H9 (cell line): Measurements from ENCODE around the gene SEC22C. TPM values are rescaled to one million over a fixed set of nuclear protein-coding genes. Genes with fewer than 3 reads are reported as not detected.

Source experiments
- DNase-seq: peaks from one replicate; pipeline ENCODE4 v3.0.0-alpha.2; 2017
- H2AFZ ChIP-seq: one replicate; pipeline ENCODE4 v1.6.1; 2013; ENCODE audit warnings: mild to moderate bottlenecking, low read length, control low read depth, moderate library complexity
- H2AK5ac ChIP-seq: 2 replicates; pipeline ENCODE4 v1.6.1; 2013; ENCODE audit warnings: low read length, control low read depth, mixed read lengths; ENCODE audit not compliant: insufficient read length
- H2BK120ac ChIP-seq: one replicate; pipeline ENCODE4 v1.6.1; 2013; ENCODE audit warnings: low read depth, mild to moderate bottlenecking, low read length, control low read depth, inconsistent platforms; ENCODE audit not compliant: poor library complexity, severe bottlenecking
- H2BK12ac ChIP-seq: 2 replicates; pipeline ENCODE4 v1.6.1; 2013; ENCODE audit warnings: low read length, control low read depth, mixed read lengths, low read depth; ENCODE audit not compliant: insufficient read length
- H2BK15ac ChIP-seq: 2 replicates; pipeline ENCODE4 v1.6.1; 2013; ENCODE audit warnings: low read depth, low read length, control low read depth
- H2BK20ac ChIP-seq: one replicate; pipeline ENCODE4 v1.6.1; 2013; ENCODE audit warnings: low read depth, mild to moderate bottlenecking, low read length, control low read depth, inconsistent platforms; ENCODE audit not compliant: poor library complexity, severe bottlenecking
- H2BK5ac ChIP-seq: 2 replicates; pipeline ENCODE4 v1.6.1; 2013; ENCODE audit warnings: low read length, control low read depth, mixed read lengths; ENCODE audit not compliant: insufficient read length
- H3K14ac ChIP-seq: 2 replicates; pipeline ENCODE4 v1.6.1; 2013; ENCODE audit warnings: low read length, control low read depth; ENCODE audit not compliant: insufficient read depth
- H3K18ac ChIP-seq: 2 replicates; pipeline ENCODE4 v1.6.1; 2013; ENCODE audit warnings: low read depth, mild to moderate bottlenecking, mixed read lengths, low read length, control low read depth; ENCODE audit not compliant: insufficient read length
- H3K23ac ChIP-seq: 2 replicates; pipeline ENCODE4 v1.6.1; 2013; ENCODE audit warnings: low read length, control low read depth, mixed read lengths, low read depth; ENCODE audit not compliant: insufficient read length
- H3K23me2 ChIP-seq: 2 replicates; pipeline ENCODE4 v1.6.1; 2013; ENCODE audit warnings: low read depth, mild to moderate bottlenecking, mixed read lengths, low read length, control low read depth; ENCODE audit not compliant: insufficient read length, poor library complexity, severe bottlenecking
- H3K27ac ChIP-seq: 2 replicates; pipeline ENCODE4 v1.5.1; 2013; ENCODE audit warnings: low read length, control low read depth, mixed read lengths, low read depth; ENCODE audit not compliant: insufficient read length
- H3K27me3 ChIP-seq: 2 replicates; pipeline ENCODE4 v1.6.1; 2013; ENCODE audit warnings: low read length, control low read depth, inconsistent platforms; ENCODE audit not compliant: insufficient read depth
- H3K4ac ChIP-seq: 2 replicates; pipeline ENCODE4 v1.6.1; 2013; ENCODE audit warnings: low read depth, mild to moderate bottlenecking, control low read depth, inconsistent platforms, low read length, moderate library complexity
- H3K4me1 ChIP-seq: 2 replicates; pipeline ENCODE4 v1.6.1; 2013; ENCODE audit warnings: low read length, control low read depth, inconsistent platforms; ENCODE audit not compliant: insufficient read depth
- H3K4me2 ChIP-seq: 2 replicates; pipeline ENCODE4 v1.6.1; 2013; ENCODE audit warnings: low read length, control low read depth, mixed read lengths; ENCODE audit not compliant: insufficient read length, insufficient read depth
- H3K56ac ChIP-seq: 2 replicates; pipeline ENCODE4 v1.6.1; 2013; ENCODE audit warnings: low read depth, mild to moderate bottlenecking, mixed read lengths, low read length, control low read depth; ENCODE audit not compliant: insufficient read length
- H3K79me1 ChIP-seq: 2 replicates; pipeline ENCODE4 v1.6.1; 2013; ENCODE audit warnings: low read depth, mild to moderate bottlenecking, moderate library complexity, low read length, control low read depth, inconsistent platforms; ENCODE audit not compliant: insufficient read depth, poor library complexity, severe bottlenecking
- H3K79me2 ChIP-seq: 2 replicates; pipeline ENCODE4 v1.6.1; 2013; ENCODE audit warnings: low read length, control low read depth, inconsistent platforms; ENCODE audit not compliant: insufficient read depth
- H3K9ac ChIP-seq: 2 replicates; pipeline ENCODE4 v1.6.1; 2013; ENCODE audit warnings: low read length, control low read depth, mixed read lengths; ENCODE audit not compliant: insufficient read length; ENCODE audit errors: extremely low read depth
- H3K9me3 ChIP-seq: one replicate; pipeline ENCODE4 v1.6.1; 2013; ENCODE audit warnings: low read depth, low read length, inconsistent platforms; ENCODE audit not compliant: control insufficient read depth
- H3T11ph ChIP-seq: one replicate; pipeline ENCODE4 v1.6.1; 2013; ENCODE audit warnings: mild to moderate bottlenecking, low read length, control low read depth, inconsistent platforms
- H4K20me1 ChIP-seq: one replicate; pipeline ENCODE4 v1.6.1; 2013; ENCODE audit not compliant: control insufficient read depth, insufficient read length, insufficient read depth
- H4K5ac ChIP-seq: 2 replicates; pipeline ENCODE4 v1.6.1; 2013; ENCODE audit warnings: low read depth, mild to moderate bottlenecking, mixed read lengths, low read length, control low read depth; ENCODE audit not compliant: insufficient read length
- H4K8ac ChIP-seq: replicated peaks from 2 replicates; pipeline ENCODE4 v1.6.1; 2013; ENCODE audit warnings: low read length, control low read depth, mixed read lengths, low read depth; ENCODE audit not compliant: insufficient read length
- H4K91ac ChIP-seq: 2 replicates; pipeline ENCODE4 v1.6.1; 2013; ENCODE audit warnings: low read depth, mild to moderate bottlenecking, moderate library complexity, mixed read lengths, low read length, control low read depth; ENCODE audit not compliant: insufficient read length
- H3K27ac Mint-ChIP-seq, 3 experiments: 2 replicates in 2 of 3; 3 replicates in 1 of 3; pipeline ENCODE4 v1.8.0; 2020 to 2021; ENCODE audit warnings: mixed read lengths in 3 of 3, mild to moderate bottlenecking in 1 of 3, moderate library complexity in 1 of 3
- H3K27me3 Mint-ChIP-seq: 2 replicates; pipeline ENCODE4 v1.8.0; 2021; ENCODE audit warnings: low read depth, mild to moderate bottlenecking, moderate library complexity, mixed read lengths
- H3K36me3 Mint-ChIP-seq, 3 experiments: 2 replicates in 2 of 3; 3 replicates in 1 of 3; pipeline ENCODE4 v1.8.0; 2020 to 2021; ENCODE audit warnings: low read depth in 3 of 3, mixed read lengths in 3 of 3; ENCODE audit not compliant: insufficient read depth in 1 of 3
- H3K4me1 Mint-ChIP-seq, 2 experiments: 2 replicates each; pipeline ENCODE4 v1.8.0; 2020; ENCODE audit warnings: mixed read lengths in 2 of 2
- H3K4me3 Mint-ChIP-seq, 2 experiments: 2 replicates in 1 of 2; 3 replicates in 1 of 2; pipeline ENCODE4 v1.8.0; 2020 to 2021; ENCODE audit warnings: mild to moderate bottlenecking in 2 of 2, mixed read lengths in 2 of 2, moderate library complexity in 1 of 2
- H3K9me3 Mint-ChIP-seq, 2 experiments: 2 replicates in 1 of 2; 3 replicates in 1 of 2; pipeline ENCODE4 v1.8.0; 2020; ENCODE audit warnings: mild to moderate bottlenecking in 2 of 2, mixed read lengths in 2 of 2, moderate library complexity in 1 of 2
- CTCF ChIP-seq: fragments of 200-600 bp; sonication (generic); conservative IDR thresholded peaks from 3 replicates; pipeline ENCODE4 v1.8.0; 2021; ENCODE audit warnings: antibody characterized with exemption, mild to moderate bottlenecking
- WGBS: extraction: QIAGEN DNeasy Blood & Tissue Kit; methylation state at CpG from one replicate; pipeline ENCODE4 v1.1.7; 2013; ENCODE audit warnings: missing lambda C conversion rate, low lambda C conversion rate, mixed read lengths; ENCODE audit not compliant: insufficient read length; ENCODE audit errors: extremely low coverage; 5-methylcytosine and 5-hydroxymethylcytosine counted together
- total RNA-seq: library from RNA; stranded (reverse); gene quantifications from 2 replicates; pipeline ENCODE4 v1.2.1, GENCODE V29; 2021

SEC22C gene
- total RNA-seq, 1 experiment from 2014 or later, result 28.2 TPM

- peaks cover 37% of the 10 kb centered on the region for H3K27me3 Mint-ChIP-seq
- H3K36me3 Mint-ChIP-seq, result no peaks in the 10 kb centered on the region; a peak in 1 of 7 replicates
- TF ChIP-seq CTCF, result no peak
Measured at GRCh38 chr3:42505128-42505848, 76.5 kb downstream of the SEC22C start.

More at GRCh38 chr3:42505128-42505848, 76.5 kb downstream of the SEC22C start:
- Histone ChIP-seq H2BK5ac (no peak overlapping the region), H3K56ac (no peak overlapping the region), H3K4me2 (no peak overlapping the region), H3K23ac (no peak overlapping the region), H3K18ac (no peak overlapping the region), H3K27me3 (peaks cover 17% of the 10 kb centered on the region; the same call in 1 of the 2 replicates), H3K4me1 (peaks cover 7% of the 10 kb centered on the region; the same call in 1 of the 2 replicates), H4K20me1 (no peaks in the 10 kb centered on the region), H3K79me1 (no peaks in the 10 kb centered on the region), H2AFZ (no peak overlapping the region), H2AK5ac (no peak overlapping the region), H3K9ac (no peak overlapping the region), H3K14ac (no peak overlapping the region), H3K9me3 (no peaks in the 10 kb centered on the region), H4K91ac (no peak overlapping the region), H3K27ac (no peak overlapping the region), H2BK15ac (no peak overlapping the region), H2BK120ac (no peak overlapping the region), H2BK20ac (no peak overlapping the region), H3K4ac (no peak overlapping the region), H4K5ac (no peak overlapping the region), H3T11ph (no peak overlapping the region), H3K23me2 (peaks cover 18% of the 10 kb centered on the region), H4K8ac (no peak overlapping the region), H3K79me2 (no peaks in the 10 kb centered on the region), H2BK12ac (no peak overlapping the region)
- DNase-seq, result peak; percentile 19
- no peaks in the 10 kb centered on the region for H3K9me3 Mint-ChIP-seq
- H3K4me3 Mint-ChIP-seq, result no peak overlapping the region
- WGBS, result no CpG with 5 or more reads among the region's 6 CpGs
- peaks cover 42 to 49% of the 10 kb centered on the region in 2 experiments for H3K4me1 Mint-ChIP-seq
- no peak overlapping the region for H3K27ac Mint-ChIP-seq
